Measurements from ENCODE around the gene ZNF512.
"Not testable (repeated sequence)": the region's sequence is repeated elsewhere in the genome, so short reads cannot be mapped to it uniquely, and the experiment has no call there.

ZNF512 gene

GRCh38 chr2:27551514-27551913 is 31.3 kb upstream of the ZNF512 start:
- no peak overlapping the region for H3K27ac ChIP-seq
- TF ChIP-seq CTCF (IDR thresholded peaks at IDR 0.05), result no peak

DNA sequence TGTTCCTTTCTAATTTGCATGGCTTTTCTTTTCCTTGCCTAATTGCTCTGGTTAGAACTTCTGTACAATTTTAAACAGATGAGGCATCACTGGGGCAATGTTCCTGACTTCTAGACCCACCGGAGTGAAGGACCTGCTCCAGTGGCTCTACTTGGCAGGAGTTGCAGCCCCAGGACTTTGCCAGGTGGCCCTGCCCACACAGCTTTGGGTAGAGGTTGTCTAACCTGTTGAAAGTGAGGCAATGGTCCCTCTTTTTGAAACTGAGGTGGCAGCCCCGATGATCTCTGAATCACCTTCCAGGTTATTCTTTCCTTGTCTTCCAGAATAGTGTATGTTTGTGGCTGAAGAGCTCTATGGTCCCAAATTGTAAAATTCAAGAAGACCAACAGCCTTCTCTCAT is 29.9 kb upstream of the ZNF512 start:
- TF ChIP-seq ZFX (IDR thresholded peaks at IDR 0.05; ENCODE audit: borderline replicate concordance) (no peak), CTCF (IDR thresholded peaks at IDR 0.05) (no peak)
- no peak overlapping the region for H3K27ac ChIP-seq

- not testable (repeated sequence) for H3K27ac ChIP-seq
These were observed 28.4 kb upstream of the ZNF512 start for GRCh38 chr2:27554451-27554850.

DNA sequence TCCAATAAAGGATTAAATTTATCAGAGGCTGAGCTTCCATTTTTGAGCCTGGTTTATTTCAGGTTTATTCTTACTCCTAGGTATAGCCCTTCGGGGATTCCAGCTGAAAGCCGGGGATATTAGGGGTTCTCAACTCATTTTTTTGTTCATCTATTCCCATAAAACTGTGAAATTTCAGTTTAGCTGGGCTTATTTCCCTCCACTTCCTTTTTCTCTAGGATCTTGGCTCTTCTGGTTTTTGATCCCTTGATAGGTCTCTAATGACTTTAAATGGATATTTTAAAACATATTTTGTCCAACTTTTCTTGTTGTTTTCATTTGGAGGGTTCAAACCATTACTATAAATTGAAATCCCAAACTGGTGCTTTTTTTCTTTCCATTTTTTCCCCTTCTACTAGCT is 23.6 kb upstream of the ZNF512 start:
- TF ChIP-seq ZFX (IDR thresholded peaks at IDR 0.05; ENCODE audit: borderline replicate concordance), result no peak
- no peak for TF ChIP-seq CTCF (IDR thresholded peaks at IDR 0.05)
- H3K27ac ChIP-seq, result no peak overlapping the region

- TF ChIP-seq ZFX (IDR thresholded peaks at IDR 0.05; ENCODE audit: borderline replicate concordance) (no peak), CTCF (IDR thresholded peaks at IDR 0.05) (no peak)
- no peak overlapping the region for H3K27ac ChIP-seq
These were observed 21.8 kb upstream of the ZNF512 start for GRCh38 chr2:27561060-27561459.

GRCh38 chr2:27566628-27567027 is 16.2 kb upstream of the ZNF512 start:
- TF ChIP-seq ZFX (IDR thresholded peaks at IDR 0.05; ENCODE audit: borderline replicate concordance) (no peak), CTCF (IDR thresholded peaks at IDR 0.05) (no peak)
- no peak overlapping the region for H3K27ac ChIP-seq

DNA sequence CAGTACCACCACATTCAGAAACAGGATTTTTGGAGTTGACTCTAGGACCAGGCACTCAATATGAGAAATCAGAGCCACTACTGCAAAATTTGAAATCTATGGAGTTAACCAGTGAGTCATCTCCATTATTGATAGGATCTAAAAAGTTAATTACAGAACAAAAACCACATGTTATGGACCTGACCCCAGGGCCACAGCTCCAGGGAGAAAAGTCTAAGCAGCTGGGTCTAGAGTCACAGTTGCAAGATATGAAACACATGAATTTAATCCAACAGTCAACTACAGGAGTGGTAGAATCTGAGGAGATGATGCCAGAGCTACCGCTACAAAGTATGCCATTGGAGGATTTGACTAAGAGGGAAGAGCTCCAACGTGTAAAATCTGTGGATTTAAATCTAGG is 13.4 kb upstream of the ZNF512 start:
- no peak overlapping the region for H3K27ac ChIP-seq
- TF ChIP-seq CTCF (IDR thresholded peaks at IDR 0.05) (no peak), ZFX (IDR thresholded peaks at IDR 0.05; ENCODE audit: borderline replicate concordance) (no peak)

DNA sequence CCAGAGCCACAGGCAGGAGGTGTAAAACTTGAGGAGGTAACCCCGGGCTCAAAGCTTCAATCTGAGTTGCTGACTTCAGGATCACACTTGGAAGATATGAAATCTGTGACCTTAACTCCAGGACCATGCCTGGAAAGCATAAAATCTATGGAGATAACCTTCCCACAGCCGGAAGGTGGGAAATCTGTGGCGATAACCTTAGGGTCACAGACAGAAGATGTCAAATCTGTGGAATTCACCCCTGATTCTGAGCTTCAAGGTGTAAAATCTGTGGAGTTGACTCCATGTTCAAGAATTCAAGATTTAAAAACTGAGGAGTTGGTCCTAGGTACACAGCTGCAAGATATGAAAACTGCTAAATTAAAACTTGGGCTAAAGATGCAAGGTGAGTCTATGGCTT is 11.6 kb upstream of the ZNF512 start:
- TF ChIP-seq CTCF (IDR thresholded peaks at IDR 0.05) (no peak), ZFX (IDR thresholded peaks at IDR 0.05; ENCODE audit: borderline replicate concordance) (no peak)
- H3K27ac ChIP-seq, result no peak overlapping the region

Data from 22Rv1 (cell line).